Hippocampal formation (tissue), 2 donors: Measurements from ENCODE around the gene SLC5A3.

ENCODE experiments used
- DNase-seq, 2 donors: peaks; one replicate each; lab custom pipeline; 2025; lab: John Stamatoyannopoulos, UW

SLC5A3 gene

GRCh38 chr21:34071683-34072082 is 1.7 kb upstream of the SLC5A3 start:
- no peak for DNase-seq

- DNase-seq: no peak
Observed at GRCh38 chr21:34072145-34073031, 990 bp upstream of the SLC5A3 start.

DNA sequence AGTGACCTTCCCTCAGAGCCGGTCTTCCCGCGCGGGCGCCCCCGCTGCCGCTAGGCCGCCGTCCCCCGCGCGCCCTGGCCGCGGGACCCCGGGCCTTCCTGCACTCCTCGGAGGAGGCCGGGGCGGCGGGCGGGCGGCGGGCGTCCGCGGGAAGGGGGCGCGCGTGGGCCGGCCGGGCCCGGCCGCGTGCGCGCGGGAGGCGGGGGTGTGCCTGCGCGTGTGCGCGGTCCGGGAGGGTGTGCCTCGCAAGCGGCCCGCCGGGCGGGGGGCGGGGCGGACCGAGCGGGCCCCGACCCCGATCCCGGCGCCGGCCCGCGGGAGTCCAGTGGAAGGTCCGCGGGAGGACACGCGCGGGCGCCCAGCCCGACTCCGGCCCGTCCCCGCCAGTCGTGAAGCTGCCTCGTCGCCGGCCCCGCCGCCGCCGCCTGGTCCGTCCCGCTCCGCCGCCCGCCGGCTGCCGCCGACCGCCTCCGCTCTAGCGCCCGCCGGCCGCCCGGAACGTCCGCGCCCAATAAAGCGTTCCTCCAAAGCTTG is 438 bp downstream of the SLC5A3 start:
- no peak for DNase-seq

DNA sequence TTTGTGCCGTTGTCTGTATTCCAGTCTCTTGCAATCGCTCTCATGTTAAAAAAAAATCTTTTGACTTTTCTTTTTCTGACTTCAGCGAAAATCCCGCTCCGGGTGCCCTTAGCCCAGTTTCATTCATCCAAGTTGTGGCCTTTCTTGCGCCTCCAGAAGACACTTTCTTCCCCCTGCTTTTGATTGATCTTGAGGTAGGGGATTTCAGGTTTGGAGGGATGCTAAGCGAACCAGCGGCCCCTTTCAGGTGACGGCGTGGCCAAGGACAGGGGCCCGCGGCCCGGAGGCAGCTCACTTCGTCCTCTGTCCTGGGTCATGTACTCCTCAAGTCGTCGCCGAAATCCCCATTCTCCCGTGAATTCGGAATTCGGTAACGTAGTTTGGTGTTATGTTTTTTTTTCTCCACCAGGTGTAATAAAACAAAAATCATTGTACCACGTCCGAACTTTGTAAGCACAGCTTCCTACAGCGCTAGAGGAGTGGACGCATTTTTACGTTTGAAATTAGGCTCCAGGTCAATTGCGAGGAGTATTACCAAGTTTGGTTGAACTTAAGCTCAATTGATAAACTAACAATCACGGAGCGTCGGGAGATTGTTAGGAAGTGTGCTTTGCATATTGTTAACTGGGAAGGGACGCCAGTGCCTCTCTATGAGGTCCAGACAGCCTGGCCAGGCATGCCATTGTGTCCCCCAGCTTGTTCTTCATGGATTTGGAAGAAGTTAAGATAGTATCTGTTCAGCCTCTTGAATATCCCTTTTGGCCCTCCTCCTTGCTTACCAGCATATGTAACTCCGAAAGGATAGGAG is 1.1 kb downstream of the SLC5A3 start:
- DNase-seq: no peak

- DNase-seq: no peak
Observed at GRCh38 chr21:34075091-34075425, 1.7 kb downstream of the SLC5A3 start.

DNA sequence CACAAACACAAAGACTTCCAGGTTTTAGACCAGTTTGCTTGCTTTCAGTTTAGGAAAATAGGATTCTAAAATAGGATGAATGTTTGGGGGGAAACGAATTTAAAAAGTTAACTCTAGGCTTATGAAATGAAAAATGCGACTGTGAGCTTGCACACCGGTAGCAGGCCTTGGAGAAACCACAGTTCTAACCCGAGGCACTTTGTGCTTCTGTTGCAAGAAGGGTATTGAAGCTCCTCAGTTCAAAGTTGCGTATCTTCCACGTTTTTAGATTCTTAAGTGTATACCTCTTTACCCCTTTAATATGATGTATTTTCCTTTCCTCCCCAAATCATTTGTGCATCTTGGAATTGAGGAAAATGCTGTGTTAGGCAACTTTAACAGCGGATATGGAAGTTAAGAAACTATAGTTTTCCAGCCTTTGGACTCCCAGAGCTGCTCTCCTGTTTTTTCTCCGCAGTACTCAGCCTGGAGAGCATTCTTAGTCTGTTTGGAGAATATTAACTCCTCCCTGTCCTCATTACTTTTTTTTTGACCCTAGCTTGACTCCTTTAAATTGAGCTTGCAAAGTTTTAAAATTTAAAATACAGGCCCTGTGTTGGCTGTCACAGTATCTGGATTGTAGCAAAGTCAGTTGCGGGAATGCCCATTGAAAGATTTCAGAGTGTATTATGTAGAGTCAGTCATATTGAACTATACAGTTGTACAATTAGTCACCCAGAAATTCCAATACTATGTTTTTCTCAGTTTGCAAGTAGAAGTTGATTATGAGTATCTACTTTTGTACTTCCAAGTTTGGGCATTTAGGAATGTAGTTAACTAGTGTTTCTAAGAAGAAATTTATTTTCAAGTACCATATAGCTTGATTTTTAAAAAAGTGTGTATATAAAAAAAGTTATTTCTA is 2.6 kb downstream of the SLC5A3 start:
- no peak for DNase-seq

GRCh38 chr21:34076835-34077234 is 3.5 kb downstream of the SLC5A3 start:
- no peak for DNase-seq

- no peak for DNase-seq
Observed at GRCh38 chr21:34077888-34078287, 4.5 kb downstream of the SLC5A3 start.

- no peak for DNase-seq
Observed at GRCh38 chr21:34078915-34079314, 5.5 kb downstream of the SLC5A3 start.

GRCh38 chr21:34080710-34081109 is 7.3 kb downstream of the SLC5A3 start:
- no peak for DNase-seq

DNA sequence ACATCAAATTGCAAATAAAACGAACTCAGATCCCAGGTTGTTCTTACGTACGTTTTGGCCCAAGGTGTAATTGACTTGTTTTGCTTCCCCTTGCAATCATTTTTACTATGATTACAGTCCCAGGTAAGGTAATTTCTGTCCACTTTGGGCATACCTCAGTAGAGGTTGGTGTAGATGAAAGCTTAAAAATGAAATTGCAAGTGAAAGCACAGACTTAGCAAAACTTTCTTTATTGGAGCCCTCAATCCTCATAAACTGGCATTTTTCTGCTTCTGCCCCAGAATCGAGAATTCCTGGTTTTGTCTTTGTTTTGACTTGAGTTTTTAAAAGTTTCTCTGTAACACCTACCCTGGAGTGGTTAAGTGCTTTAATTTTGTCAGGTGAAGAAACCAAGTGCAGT is 9.4 kb downstream of the SLC5A3 start:
- no peak for DNase-seq

GRCh38 chr21:34083357-34083756 is 10.0 kb downstream of the SLC5A3 start:
- no peak for DNase-seq

DNA sequence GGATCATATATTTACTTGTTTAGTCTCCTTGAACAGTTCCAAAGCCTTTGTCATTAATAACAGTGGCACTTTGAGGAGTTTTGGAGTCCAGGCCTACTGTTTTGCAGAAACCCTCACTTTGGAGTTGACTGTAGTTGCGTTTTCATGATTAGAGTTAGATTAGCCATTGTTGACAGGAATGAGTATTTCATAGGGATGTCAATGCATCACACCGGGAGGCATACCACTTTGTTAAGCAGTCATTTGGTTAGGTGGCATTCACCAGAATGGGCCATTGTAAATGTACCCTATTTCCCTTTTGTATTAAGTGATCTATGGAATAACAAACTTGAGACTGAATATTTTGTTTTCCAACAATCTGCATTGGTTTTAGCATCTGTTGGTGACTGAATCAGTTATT is 11.8 kb downstream of the SLC5A3 start:
- DNase-seq: no peak

DNA sequence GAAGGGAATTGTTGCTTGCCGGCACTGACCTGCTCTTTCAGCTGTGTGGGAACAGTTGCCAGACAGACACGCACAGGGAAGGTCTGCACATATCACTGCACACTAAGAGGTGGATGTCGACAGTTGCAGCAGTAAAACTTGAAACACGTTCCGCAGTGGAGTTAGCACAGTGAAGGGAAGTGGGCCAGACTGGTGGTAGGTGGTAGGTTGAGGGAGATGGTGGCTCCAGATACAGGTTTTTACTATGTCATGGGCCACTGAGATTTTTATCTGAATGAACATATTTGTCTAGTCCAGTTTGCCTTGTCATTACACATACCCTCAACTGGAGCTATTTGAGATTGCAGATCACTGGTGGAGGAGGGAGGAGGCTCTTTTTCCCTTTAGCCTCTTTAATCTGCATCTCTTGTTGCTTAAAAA is 13.5 kb downstream of the SLC5A3 start:
- DNase-seq: no peak

GRCh38 chr21:34088752-34089151 is 15.4 kb downstream of the SLC5A3 start:
- no peak for DNase-seq

GRCh38 chr21:34091032-34091431 is 17.7 kb downstream of the SLC5A3 start:
- DNase-seq: no peak

- DNase-seq: peak in 1 of 2 donors; percentile 5
Observed at GRCh38 chr21:34091607-34092006, 18.2 kb downstream of the SLC5A3 start.

DNA sequence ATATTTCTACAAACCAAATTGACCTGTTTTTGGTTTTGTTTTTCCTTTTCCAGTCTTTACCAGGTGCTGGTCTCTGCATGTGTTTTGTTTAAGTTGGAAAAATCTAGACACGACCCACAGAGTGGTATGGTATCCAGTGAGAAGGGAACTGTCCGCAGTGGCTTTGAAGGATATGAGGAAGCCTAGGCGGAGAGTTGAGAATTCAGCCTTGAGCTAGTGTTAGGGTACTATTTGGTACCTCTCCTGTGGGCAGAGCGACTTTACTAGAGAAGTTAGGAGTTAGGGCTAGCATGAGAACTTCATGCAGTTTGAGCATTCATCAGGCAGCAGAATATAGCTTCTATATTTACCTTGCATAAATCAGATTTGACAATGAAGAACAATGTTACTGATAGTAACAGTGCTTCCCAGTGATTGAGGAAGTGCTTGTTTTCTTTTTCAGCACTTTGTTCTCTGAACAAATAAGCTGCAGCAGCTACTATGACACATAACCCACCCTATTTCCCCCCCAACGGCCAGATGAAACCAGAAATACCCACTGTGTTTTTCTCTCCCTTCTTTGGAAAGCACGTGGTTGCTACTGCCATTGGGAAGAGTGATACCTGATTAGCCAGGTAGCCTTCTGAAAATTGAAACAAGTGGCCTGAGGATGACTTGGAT is 19.0 kb downstream of the SLC5A3 start:
- no peak for DNase-seq

- no peak for DNase-seq
Observed at GRCh38 chr21:34093083-34093482, 19.7 kb downstream of the SLC5A3 start.

DNA sequence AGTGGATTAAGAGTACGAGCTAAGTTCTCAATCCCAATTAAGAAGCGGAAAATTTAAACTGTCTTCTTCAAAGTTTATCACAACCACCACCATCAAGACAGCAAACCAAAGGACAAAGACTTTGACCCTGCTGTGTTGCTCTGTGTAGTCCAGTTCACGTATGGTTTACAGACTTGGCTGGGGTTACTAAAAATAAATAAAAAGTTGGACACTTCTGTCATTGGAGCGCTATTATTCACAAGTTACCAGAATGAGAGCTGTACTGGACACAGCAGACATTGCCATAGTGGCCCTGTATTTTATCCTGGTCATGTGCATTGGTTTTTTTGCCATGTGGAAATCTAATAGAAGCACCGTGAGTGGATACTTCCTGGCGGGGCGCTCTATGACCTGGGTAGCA is 21.6 kb downstream of the SLC5A3 start:
- DNase-seq: no peak

GRCh38 chr21:34097442-34097841 is 24.1 kb downstream of the SLC5A3 start:
- no peak for DNase-seq
